Gastroesophageal sphincter (tissue), 3 donors: ENCODE results near the gene STAT6.
"Not testable (repeated sequence)": the region's sequence is repeated elsewhere in the genome, so short reads cannot be mapped to it uniquely, and the experiment has no call there.

Experiments
- CTCF ChIP-seq, 4 experiments: fragments of 200-600 bp in 2 of 4; fragments of 450-650 bp in 2 of 4; sonication (generic) in 1 of 4; IDR thresholded peaks; one replicate each; pipeline ENCODE4 v1.5.1; 2017 to 2019; ENCODE audit warnings: antibody characterized with exemption in 4 of 4, mild to moderate bottlenecking in 2 of 4, moderate library complexity in 2 of 4
- EP300 ChIP-seq: sonication (generic); formaldehyde crosslinking; IDR thresholded peaks from one replicate; pipeline ENCODE4 v1.6.1; 2017; ENCODE audit warnings: antibody characterized with exemption, mild to moderate bottlenecking
- POLR2A ChIP-seq, 2 donors: fragments of 450-650 bp; IDR thresholded peaks; one replicate each; pipeline ENCODE4 v1.6.1; 2017; ENCODE audit warnings: antibody characterized with exemption in 2 of 2, mild to moderate bottlenecking in 2 of 2, moderate library complexity in 1 of 2
- POLR2AphosphoS5 ChIP-seq: sonication (generic); formaldehyde crosslinking; IDR thresholded peaks from one replicate; pipeline ENCODE4 v1.6.1; 2017; ENCODE audit warnings: antibody characterized with exemption

GRCh38 chr12:57120718-57121117 is 9.6 kb upstream of the STAT6 start:
- not testable (repeated sequence) for TF ChIP-seq CTCF (IDR thresholded peaks at IDR 0.05); POLR2A (IDR thresholded peaks at IDR 0.05); POLR2AphosphoS5; EP300
